ENCODE measurements around the gene IFNA10. TPM values are rescaled to one million over a fixed set of nuclear protein-coding genes. Genes with fewer than 3 reads are reported as not detected.
"Not testable (repeated sequence)": the region's sequence is repeated elsewhere in the genome, so short reads cannot be mapped to it uniquely, and the experiment has no call there.

IFNA10 gene
- polyA plus RNA-seq, 1 donor from 2014 or later, result not detected

DNA sequence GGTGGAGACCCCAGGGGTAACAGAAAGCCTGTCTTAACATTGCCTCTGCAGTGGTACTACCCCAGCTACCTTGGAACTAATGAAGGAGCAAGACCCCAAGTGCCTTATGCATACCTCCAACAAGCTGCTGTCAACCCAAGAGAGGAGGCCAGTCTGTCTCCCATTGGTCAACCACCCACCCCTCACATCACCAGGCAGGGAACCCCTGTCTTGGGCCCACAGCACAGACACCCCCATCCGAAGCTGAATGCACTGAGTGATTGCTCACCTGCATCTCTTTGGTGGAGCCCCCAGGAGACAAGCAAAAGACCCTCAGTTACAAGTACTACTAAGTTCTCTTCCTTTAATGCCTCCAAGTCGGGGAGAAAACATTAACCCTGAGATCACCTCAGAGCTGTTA lies 5.2 kb upstream of the IFNA10 start:
- H3K27me3 ChIP-seq (ENCODE audit: insufficient read depth, low read depth, low read length); H3K4me2 ChIP-seq (ENCODE audit: low read length); H3K9me3 ChIP-seq (ENCODE audit: low read length); H3K4me3 ChIP-seq (ENCODE audit: low read length); H4K20me1 ChIP-seq (ENCODE audit: insufficient read depth); H3K36me3 ChIP-seq (ENCODE audit: insufficient read depth, low read length); H2AFZ ChIP-seq (ENCODE audit: low read depth, low read length); H3K9me2 ChIP-seq (ENCODE audit: insufficient read depth, low read length); H3F3A ChIP-seq (ENCODE audit: insufficient read depth, low read length, poor library complexity, severe bottlenecking); H3K9ac ChIP-seq (ENCODE audit: low read length); H3K27ac ChIP-seq (ENCODE audit: low read length); H3K79me2 ChIP-seq (replicated peaks; ENCODE audit: insufficient read depth, low read length): not testable (repeated sequence)

DNA sequence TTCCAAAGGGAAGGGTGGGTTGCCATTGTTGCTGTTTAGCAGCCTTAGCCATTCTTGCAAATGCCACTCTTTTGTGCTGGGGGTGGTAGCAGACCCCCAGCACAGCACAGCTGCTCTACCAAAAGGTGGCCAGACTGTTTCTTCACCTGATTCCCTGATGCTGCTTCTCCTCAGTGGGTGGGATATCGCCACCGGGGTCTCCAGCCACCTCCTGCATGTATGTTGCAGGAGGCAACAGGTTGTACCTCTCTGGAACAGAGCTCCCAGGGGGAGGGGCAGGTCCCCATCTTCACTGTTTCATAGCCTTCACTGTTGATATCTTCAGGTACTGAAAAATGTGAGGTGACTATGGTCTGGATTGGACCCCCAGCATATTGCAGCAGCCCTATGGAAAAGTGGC lies 3.8 kb upstream of the IFNA10 start:
- H2AFZ ChIP-seq (ENCODE audit: low read depth, low read length); H3K9me2 ChIP-seq (ENCODE audit: insufficient read depth, low read length); H3K27ac ChIP-seq (ENCODE audit: low read length); H3K79me2 ChIP-seq (replicated peaks; ENCODE audit: insufficient read depth, low read length); H4K20me1 ChIP-seq (ENCODE audit: insufficient read depth); H3K4me2 ChIP-seq (ENCODE audit: low read length); H3K9ac ChIP-seq (ENCODE audit: low read length); H3K36me3 ChIP-seq (ENCODE audit: insufficient read depth, low read length); H3F3A ChIP-seq (ENCODE audit: insufficient read depth, low read length, poor library complexity, severe bottlenecking); H3K27me3 ChIP-seq (ENCODE audit: insufficient read depth, low read depth, low read length); H3K9me3 ChIP-seq (ENCODE audit: low read length); H3K4me3 ChIP-seq (ENCODE audit: low read length): not testable (repeated sequence)

DNA sequence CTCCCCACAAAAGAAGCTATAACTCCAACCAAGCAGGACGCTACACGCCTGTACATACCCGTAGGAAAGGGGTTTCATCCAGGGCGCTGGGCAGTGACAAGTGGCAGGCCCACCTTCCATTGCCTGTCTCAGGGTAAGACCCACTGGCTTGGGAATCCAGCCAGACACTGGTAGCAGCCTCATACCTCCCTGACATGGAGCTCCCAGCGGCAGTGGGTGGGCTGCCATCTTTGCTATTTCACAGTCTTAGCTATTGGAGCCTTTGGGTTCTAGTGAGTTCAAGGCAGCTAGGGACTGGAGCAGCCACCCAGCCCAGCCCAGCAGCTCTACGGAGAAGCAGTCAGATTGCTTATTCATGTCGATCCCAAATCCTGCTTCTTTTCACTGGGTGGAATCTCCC lies 3.4 kb upstream of the IFNA10 start:
- H3K9me3 ChIP-seq (ENCODE audit: low read length), result no peaks in the 10 kb centered on the region
- no peak overlapping the region for H3K4me3 ChIP-seq (ENCODE audit: low read length)
- no peaks in the 10 kb centered on the region for H3K27me3 ChIP-seq (ENCODE audit: insufficient read depth, low read depth, low read length)
- no peak overlapping the region for H3K9ac ChIP-seq (ENCODE audit: low read length)
- H3K79me2 ChIP-seq (replicated peaks; ENCODE audit: insufficient read depth, low read length), result no peaks in the 10 kb centered on the region
- no peak overlapping the region for H3K4me2 ChIP-seq (ENCODE audit: low read length)
- TF ChIP-seq RAD21 (conservative IDR thresholded peaks at IDR 0.05), result no peak
- TF ChIP-seq, protein P1, sequence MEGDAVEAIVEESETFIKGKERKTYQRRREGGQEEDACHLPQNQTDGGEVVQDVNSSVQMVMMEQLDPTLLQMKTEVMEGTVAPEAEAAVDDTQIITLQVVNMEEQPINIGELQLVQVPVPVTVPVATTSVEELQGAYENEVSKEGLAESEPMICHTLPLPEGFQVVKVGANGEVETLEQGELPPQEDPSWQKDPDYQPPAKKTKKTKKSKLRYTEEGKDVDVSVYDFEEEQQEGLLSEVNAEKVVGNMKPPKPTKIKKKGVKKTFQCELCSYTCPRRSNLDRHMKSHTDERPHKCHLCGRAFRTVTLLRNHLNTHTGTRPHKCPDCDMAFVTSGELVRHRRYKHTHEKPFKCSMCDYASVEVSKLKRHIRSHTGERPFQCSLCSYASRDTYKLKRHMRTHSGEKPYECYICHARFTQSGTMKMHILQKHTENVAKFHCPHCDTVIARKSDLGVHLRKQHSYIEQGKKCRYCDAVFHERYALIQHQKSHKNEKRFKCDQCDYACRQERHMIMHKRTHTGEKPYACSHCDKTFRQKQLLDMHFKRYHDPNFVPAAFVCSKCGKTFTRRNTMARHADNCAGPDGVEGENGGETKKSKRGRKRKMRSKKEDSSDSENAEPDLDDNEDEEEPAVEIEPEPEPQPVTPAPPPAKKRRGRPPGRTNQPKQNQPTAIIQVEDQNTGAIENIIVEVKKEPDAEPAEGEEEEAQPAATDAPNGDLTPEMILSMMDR (IDR thresholded peaks at IDR 0.05; ENCODE audit: poor library complexity, severe bottlenecking), result no peak
- TF ChIP-seq POLR2AphosphoS5 (IDR thresholded peaks at IDR 0.05), result no peak
- TF ChIP-seq SMC3 (conservative IDR thresholded peaks at IDR 0.05; ENCODE audit: poor library complexity), result no peak
- TF ChIP-seq EZH2 (IDR thresholded peaks at IDR 0.05; ENCODE audit: borderline replicate concordance, insufficient read depth, low read length, poor library complexity, severe bottlenecking), result no peak
- TF ChIP-seq TAF1 (IDR thresholded peaks at IDR 0.05; ENCODE audit: low read depth), result no peak
- TF ChIP-seq MXI1 (conservative IDR thresholded peaks at IDR 0.05; ENCODE audit: poor library complexity, severe bottlenecking), result no peak
- no peak for TF ChIP-seq EP300 (conservative IDR thresholded peaks at IDR 0.05; ENCODE audit: poor library complexity, severe bottlenecking)
- TF ChIP-seq, protein P2, sequence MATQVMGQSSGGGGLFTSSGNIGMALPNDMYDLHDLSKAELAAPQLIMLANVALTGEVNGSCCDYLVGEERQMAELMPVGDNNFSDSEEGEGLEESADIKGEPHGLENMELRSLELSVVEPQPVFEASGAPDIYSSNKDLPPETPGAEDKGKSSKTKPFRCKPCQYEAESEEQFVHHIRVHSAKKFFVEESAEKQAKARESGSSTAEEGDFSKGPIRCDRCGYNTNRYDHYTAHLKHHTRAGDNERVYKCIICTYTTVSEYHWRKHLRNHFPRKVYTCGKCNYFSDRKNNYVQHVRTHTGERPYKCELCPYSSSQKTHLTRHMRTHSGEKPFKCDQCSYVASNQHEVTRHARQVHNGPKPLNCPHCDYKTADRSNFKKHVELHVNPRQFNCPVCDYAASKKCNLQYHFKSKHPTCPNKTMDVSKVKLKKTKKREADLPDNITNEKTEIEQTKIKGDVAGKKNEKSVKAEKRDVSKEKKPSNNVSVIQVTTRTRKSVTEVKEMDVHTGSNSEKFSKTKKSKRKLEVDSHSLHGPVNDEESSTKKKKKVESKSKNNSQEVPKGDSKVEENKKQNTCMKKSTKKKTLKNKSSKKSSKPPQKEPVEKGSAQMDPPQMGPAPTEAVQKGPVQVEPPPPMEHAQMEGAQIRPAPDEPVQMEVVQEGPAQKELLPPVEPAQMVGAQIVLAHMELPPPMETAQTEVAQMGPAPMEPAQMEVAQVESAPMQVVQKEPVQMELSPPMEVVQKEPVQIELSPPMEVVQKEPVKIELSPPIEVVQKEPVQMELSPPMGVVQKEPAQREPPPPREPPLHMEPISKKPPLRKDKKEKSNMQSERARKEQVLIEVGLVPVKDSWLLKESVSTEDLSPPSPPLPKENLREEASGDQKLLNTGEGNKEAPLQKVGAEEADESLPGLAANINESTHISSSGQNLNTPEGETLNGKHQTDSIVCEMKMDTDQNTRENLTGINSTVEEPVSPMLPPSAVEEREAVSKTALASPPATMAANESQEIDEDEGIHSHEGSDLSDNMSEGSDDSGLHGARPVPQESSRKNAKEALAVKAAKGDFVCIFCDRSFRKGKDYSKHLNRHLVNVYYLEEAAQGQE (IDR thresholded peaks at IDR 0.05; ENCODE audit: borderline replicate concordance), result no peak
- no peaks in the 10 kb centered on the region for H3K9me2 ChIP-seq (ENCODE audit: insufficient read depth, low read length)
- no peaks in the 10 kb centered on the region for H3K36me3 ChIP-seq (ENCODE audit: insufficient read depth, low read length)
- no peaks in the 10 kb centered on the region for H4K20me1 ChIP-seq (ENCODE audit: insufficient read depth)
- no peak overlapping the region for H2AFZ ChIP-seq (ENCODE audit: low read depth, low read length)
- H3F3A ChIP-seq (ENCODE audit: insufficient read depth, low read length, poor library complexity, severe bottlenecking), result no peaks in the 10 kb centered on the region
- H3K27ac ChIP-seq (ENCODE audit: low read length), result no peak overlapping the region

Data from neural cell (in vitro differentiated cells).